ENCODE data around the gene LHX3. TPM values are rescaled to one million over a fixed set of nuclear protein-coding genes. Genes with fewer than 3 reads are reported as not detected.
A peak's percentile ranks its signal among the peaks of the same experiment; 100 is the strongest.

The LHX3 gene
- total RNA-seq, 1 experiment from 2014 or later, result not detected

- Histone ChIP-seq H4K5ac (ENCODE audit: insufficient read length, low read depth, low read length) (no peak overlapping the region), H3T11ph (ENCODE audit: low read length) (no peak overlapping the region), H2BK20ac (ENCODE audit: low read depth, low read length, poor library complexity, severe bottlenecking) (no peak overlapping the region), H3K56ac (ENCODE audit: insufficient read length, low read depth, low read length) (no peak overlapping the region), H2BK15ac (ENCODE audit: low read depth, low read length) (no peak overlapping the region), H3K4me2 (ENCODE audit: insufficient read depth, insufficient read length, low read length) (no peak overlapping the region), H3K14ac (ENCODE audit: insufficient read depth, low read length) (no peak overlapping the region), H2BK12ac (ENCODE audit: insufficient read length, low read depth, low read length) (no peak overlapping the region), H4K8ac (replicated peaks; ENCODE audit: insufficient read length, low read depth, low read length) (no peak overlapping the region), H3K79me2 (ENCODE audit: insufficient read depth, low read length) (no peaks in the 10 kb centered on the region), H3K23ac (ENCODE audit: insufficient read length, low read depth, low read length) (no peak overlapping the region), H4K20me1 (ENCODE audit: control insufficient read depth, insufficient read depth, insufficient read length) (peaks cover 3% of the 10 kb centered on the region), H3K4me1 (ENCODE audit: insufficient read depth, low read length) (no peaks in the 10 kb centered on the region), H3K18ac (ENCODE audit: insufficient read length, low read depth, low read length) (no peak overlapping the region), H3K9ac (ENCODE audit: extremely low read depth, insufficient read length, low read length) (no peak overlapping the region), H2AFZ (ENCODE audit: low read length) (no peak overlapping the region), H3K27ac (ENCODE audit: insufficient read length, low read depth, low read length) (no peak overlapping the region), H3K9me3 (ENCODE audit: control insufficient read depth, low read depth, low read length) (no peaks in the 10 kb centered on the region), H3K27me3 (ENCODE audit: insufficient read depth, low read length) (peaks cover 20% of the 10 kb centered on the region; the same call in 1 of the 2 replicates), H2AK5ac (ENCODE audit: insufficient read length, low read length) (no peak overlapping the region), H3K23me2 (ENCODE audit: insufficient read length, low read depth, low read length, poor library complexity, severe bottlenecking) (no peaks in the 10 kb centered on the region), H4K91ac (ENCODE audit: insufficient read length, low read depth, low read length) (no peak overlapping the region), H2BK5ac (ENCODE audit: insufficient read length, low read length) (no peak overlapping the region), H3K4ac (ENCODE audit: low read depth, low read length) (no peak overlapping the region), H3K79me1 (ENCODE audit: insufficient read depth, low read depth, low read length, poor library complexity, severe bottlenecking) (no peaks in the 10 kb centered on the region), H2BK120ac (ENCODE audit: low read depth, low read length, poor library complexity, severe bottlenecking) (no peak overlapping the region)
- Mint-ChIP-seq H3K27ac (no peak overlapping the region; a peak in 1 of 7 replicates), H3K27me3 (ENCODE audit: low read depth) (peaks cover 37% of the 10 kb centered on the region), H3K4me1 (peaks cover 9 to 46% of the 10 kb centered on the region in 2 experiments), H3K36me3 (ENCODE audit: insufficient read depth in 1 of 3, low read depth in 3 of 3) (no peaks in the 10 kb centered on the region), H3K4me3 (no peak overlapping the region; a peak in 1 of 5 replicates), H3K9me3 (no peaks in the 10 kb centered on the region)
- TF ChIP-seq CTCF (conservative IDR thresholded peaks at IDR 0.05), result no peak
- peak; percentile 55 for DNase-seq
- WGBS (ENCODE audit: extremely low coverage, insufficient read length, low lambda C conversion rate), result no CpG with 5 or more reads among the region's 25 CpGs
Observed at GRCh38 chr9:136187683-136188586, 17.0 kb downstream of the LHX3 start.

Measured in H9 (cell line).